B cell (primary cell): ENCODE measurements around the gene COQ8A. TPM values are rescaled to one million over a fixed set of nuclear protein-coding genes. Genes with fewer than 3 reads are reported as not detected.

Source experiments
- ATAC-seq: fragments of 200-7000 bp; cut with Tn5 transposase; one replicate; pipeline ENCODE4 v1.10.0; 2021; ENCODE audit warnings: low read depth, mild to moderate bottlenecking, moderate number of reproducible peaks, moderate library complexity
- CTCF ChIA-PET: fragments of 350-600 bp; sonication (Branson Sonifier 250); formaldehyde crosslinking; loops from one replicate; lab custom pipeline; 2021; ENCODE audit warnings: antibody characterized with exemption, inconsistent platforms; lab: Charles Lee
- POLR2A ChIA-PET: fragments of 350-600 bp; sonication (Branson Sonifier 250); formaldehyde crosslinking; loops from one replicate; lab custom pipeline; 2021; ENCODE audit warnings: antibody characterized with exemption; lab: Charles Lee
- DNase-seq: peaks from one replicate; pipeline ENCODE4 v3.0.0; 2013
- H2AFZ ChIP-seq: 2 replicates; pipeline ENCODE4 v1.6.1; 2012; ENCODE audit warnings: mild to moderate bottlenecking, low read depth, low read length; ENCODE audit not compliant: insufficient read depth, poor library complexity, severe bottlenecking
- H3K27ac ChIP-seq, 2 donors: 1 replicate in 1 of 2; 2 replicates in 1 of 2; pipeline ENCODE4 v1.5.1; 2012 to 2013; ENCODE audit warnings: low read length in 2 of 2, mild to moderate bottlenecking in 2 of 2, moderate library complexity in 1 of 2
- H3K27me3 ChIP-seq, 4 experiments: fragments of 200-600 bp in 1 of 4; sonication (generic) in 1 of 4; replicated peaks in 1 of 4; 1 replicate in 2 of 4; 2 replicates in 2 of 4; pipeline versions ENCODE4 v1.6.1 to v1.7.0; 2013 to 2016; ENCODE audit warnings: low read length in 3 of 4, mild to moderate bottlenecking in 2 of 4, mixed read lengths in 1 of 4, moderate library complexity in 1 of 4; ENCODE audit not compliant: insufficient read depth in 4 of 4, control insufficient read depth in 3 of 4; ENCODE audit errors: control extremely low read depth in 1 of 4
- H3K36me3 ChIP-seq, 2 experiments: replicated peaks in 1 of 2; 1 replicate in 1 of 2; 2 replicates in 1 of 2; pipeline versions ENCODE4 v1.6.1 to v1.7.1; 2013; ENCODE audit warnings: low read length in 1 of 2; ENCODE audit not compliant: insufficient read depth in 2 of 2, control insufficient read depth in 1 of 2; ENCODE audit errors: control extremely low read depth in 1 of 2, extremely low read depth in 1 of 2
- H3K4me1 ChIP-seq, 2 donors: fragments of 200-600 bp in 1 of 2; sonication (generic) in 1 of 2; 1 replicate in 1 of 2; 2 replicates in 1 of 2; pipeline versions ENCODE4 v1.5.1 to v1.6.1; 2013 to 2017; ENCODE audit warnings: low read length in 2 of 2; ENCODE audit not compliant: control insufficient read depth in 2 of 2, insufficient read depth in 2 of 2
- H3K4me2 ChIP-seq: replicated peaks from 2 replicates; pipeline ENCODE3; 2012; ENCODE audit warnings: mild to moderate bottlenecking, low read depth, low read length; ENCODE audit not compliant: poor library complexity, severe bottlenecking
- H3K4me3 ChIP-seq, 5 experiments: fragments of 200-600 bp in 1 of 5; sonication (generic) in 1 of 5; 1 replicate in 3 of 5; 2 replicates in 2 of 5; pipeline versions ENCODE4 v1.5.1 to v1.7.0; 2011 to 2016; ENCODE audit warnings: low read length in 4 of 5, mild to moderate bottlenecking in 4 of 5, low read depth in 2 of 5, control low read depth in 1 of 5, moderate library complexity in 1 of 5; ENCODE audit not compliant: insufficient read depth in 1 of 5; ENCODE audit errors: control extremely low read depth in 1 of 5, extremely low read depth in 1 of 5
- H3K79me2 ChIP-seq: fragments of 200-600 bp; sonication (generic); one replicate; pipeline ENCODE4 v1.6.0; 2016; ENCODE audit warnings: low read length; ENCODE audit not compliant: control insufficient read depth, insufficient read depth
- H3K9ac ChIP-seq: fragments of 200-600 bp; sonication (generic); 2 replicates; pipeline ENCODE4 v1.6.1; 2017; ENCODE audit warnings: mild to moderate bottlenecking, low read length, moderate library complexity
- H3K9me3 ChIP-seq, 3 donors: one replicate each; pipeline versions ENCODE4 v1.6.1 to v1.7.1; 2013; ENCODE audit warnings: low read length in 2 of 3; ENCODE audit not compliant: control insufficient read depth in 2 of 3, insufficient read depth in 1 of 3; ENCODE audit errors: control extremely low read depth in 1 of 3
- H4K20me1 ChIP-seq: 2 replicates; pipeline ENCODE4 v1.6.0; 2012; ENCODE audit warnings: mild to moderate bottlenecking, low read length; ENCODE audit not compliant: insufficient read depth, control insufficient read depth, poor library complexity, severe bottlenecking
- H3K27ac Mint-ChIP-seq: one replicate; pipeline ENCODE4 v1.8.0; 2021; ENCODE audit warnings: mixed read lengths
- H3K27me3 Mint-ChIP-seq: one replicate; pipeline ENCODE4 v1.8.0; 2021; ENCODE audit warnings: mixed read lengths
- H3K4me1 Mint-ChIP-seq: one replicate; pipeline ENCODE4 v1.8.0; 2021; ENCODE audit warnings: mixed read lengths
- H3K4me3 Mint-ChIP-seq: one replicate; pipeline ENCODE4 v1.8.0; 2021; ENCODE audit warnings: mixed read lengths
- H3K9me3 Mint-ChIP-seq: one replicate; pipeline ENCODE4 v1.8.0; 2022; ENCODE audit warnings: mixed read lengths; ENCODE audit not compliant: insufficient read depth
- CTCF ChIP-seq: fragments of 200-600 bp; IDR thresholded peaks from one replicate; pipeline ENCODE4 v1.8.0; 2022; ENCODE audit warnings: antibody characterized with exemption, mild to moderate bottlenecking
- EZH2 ChIP-seq: IDR thresholded peaks from 2 replicates; pipeline ENCODE4 v1.6.1; 2012; ENCODE audit warnings: borderline replicate concordance, low read depth, mild to moderate bottlenecking, moderate library complexity, low read length; ENCODE audit not compliant: insufficient read depth, poor library complexity, severe bottlenecking
- WGBS: methylation state at CpG from one replicate; pipeline ENCODE4 v1.1.5; 2013; ENCODE audit warnings: missing lambda C conversion rate; ENCODE audit not compliant: insufficient coverage; 5-methylcytosine and 5-hydroxymethylcytosine counted together
- intact Hi-C: fragments of 100-400 bp; cut with micrococcal nuclease; formaldehyde crosslinking; loops from one replicate; pipeline ENCODE4 v1.10.0; 2022
- polyA plus RNA-seq: library from polyadenylated mRNA; depleted of rRNA; stranded (reverse); fragments of >200 nt; gene quantifications from 2 replicates; pipeline ENCODE4 v1.2.3, GENCODE V29; 2012
- total RNA-seq, 2 donors: library from RNA; stranded (reverse); fragments of 120-200 nt in 1 of 2; gene quantifications; 1 replicate in 1 of 2; 2 replicates in 1 of 2; pipeline versions ENCODE4 v1.2.3 to v1.2.4, GENCODE V29; 2013 to 2022

The COQ8A gene
- total and polyA plus RNA-seq, 2 donors (not counting 1 experiment from before 2014, with no cell fraction given): 44.3 to 58.2 TPM

DNA sequence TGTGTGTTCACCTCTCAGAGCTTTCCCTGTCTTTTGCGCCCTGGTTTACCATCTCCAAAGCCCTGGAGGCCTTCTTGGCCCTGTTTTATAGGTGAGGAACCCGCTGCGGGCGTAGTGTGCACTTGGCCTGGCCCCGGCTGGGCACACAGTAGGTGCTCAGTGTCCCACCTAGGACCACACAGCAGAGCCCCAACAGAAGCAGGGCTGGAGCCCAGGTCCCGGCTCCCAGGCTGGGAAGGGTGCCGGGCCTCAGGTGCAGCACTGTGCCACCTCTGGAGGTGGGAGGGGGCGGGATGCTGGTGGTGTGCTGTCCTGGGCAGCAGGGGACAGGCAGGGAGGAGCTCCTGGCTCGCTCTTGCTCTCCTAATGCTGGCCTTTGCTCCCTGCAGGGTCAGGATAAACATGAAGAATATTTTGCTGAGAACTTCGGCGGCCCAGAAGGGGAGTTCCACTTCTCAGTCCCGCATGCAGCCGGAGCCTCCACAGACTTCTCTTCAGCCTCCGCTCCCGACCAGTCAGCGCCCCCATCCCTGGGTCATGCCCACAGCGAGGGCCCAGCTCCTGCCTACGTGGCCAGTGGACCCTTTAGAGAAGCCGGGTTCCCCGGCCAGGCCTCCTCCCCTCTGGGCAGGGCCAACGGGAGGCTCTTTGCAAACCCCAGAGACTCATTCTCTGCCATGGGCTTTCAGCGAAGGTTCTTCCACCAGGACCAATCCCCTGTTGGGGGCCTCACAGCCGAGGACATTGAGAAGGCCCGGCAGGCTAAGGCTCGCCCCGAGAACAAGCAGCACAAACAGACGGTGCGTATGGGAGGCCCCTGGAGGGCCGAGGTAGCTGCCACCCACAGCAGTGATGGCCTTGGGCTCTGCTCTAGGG, 24.8 kb downstream of the COQ8A start:
- Histone ChIP-seq H3K9ac (no peak overlapping the region), H3K4me2 (no peak overlapping the region), H3K36me3 (peaks cover 0 to 29% of the 10 kb centered on the region in 2 experiments), H3K27me3 (no peaks in the 10 kb centered on the region), H3K4me3 (no peak overlapping the region), H2AFZ (no peak overlapping the region), H3K79me2 (peaks cover 36% of the 10 kb centered on the region), H3K27ac (no peak overlapping the region), H4K20me1 (peaks cover 67% of the 10 kb centered on the region), H3K9me3 (no peaks in the 10 kb centered on the region), H3K4me1 (peaks cover 14 to 23% of the 10 kb centered on the region in 2 donors)
- no peaks in the 10 kb centered on the region for H3K27me3 Mint-ChIP-seq
- ChIA-PET CTCF (no interaction called here), POLR2A (no interaction called here)
- H3K9me3 Mint-ChIP-seq: no peaks in the 10 kb centered on the region
- peaks cover 31% of the 10 kb centered on the region for H3K4me1 Mint-ChIP-seq
- H3K27ac Mint-ChIP-seq: no peak overlapping the region
- DNase-seq: no peak
- TF ChIP-seq CTCF (no peak), EZH2 (no peak)
- no peak overlapping the region for H3K4me3 Mint-ChIP-seq
- intact Hi-C loops: no loop called here
- no peak for ATAC-seq
- 98% methylated on average over 29 of the region's 29 CpGs for WGBS
